HEK293T (cell line): ENCODE data around the gene SFT2D3.

Experiments used
- CTCF ChIA-PET: fragments of 350-600 bp; formaldehyde crosslinking; extraction: SDS; loops from one replicate; lab custom pipeline; 2021; ENCODE audit warnings: antibody characterized with exemption, inconsistent platforms; lab: Yijun Ruan, JAX
- POLR2A ChIA-PET: fragments of 350-600 bp; formaldehyde crosslinking; extraction: SDS; loops from one replicate; lab custom pipeline; 2020; ENCODE audit warnings: antibody characterized with exemption, inconsistent platforms; lab: Yijun Ruan, JAX
- DNase-seq: peaks from one replicate; pipeline ENCODE4 v3.0.0; 2012; ENCODE audit warnings: mixed read lengths; ENCODE audit errors: extremely low spot score
- ARNT ChIP-seq: fragments of 450-650 bp; IDR thresholded peaks from 2 replicates; pipeline ENCODE4 v1.6.1; 2017; ENCODE audit warnings: mild to moderate bottlenecking
- BHLHE40 ChIP-seq: fragments of 450-650 bp; IDR thresholded peaks from 2 replicates; pipeline ENCODE4 v1.6.1; 2016; ENCODE audit warnings: mild to moderate bottlenecking, moderate library complexity, borderline replicate concordance
- CTBP1 ChIP-seq: fragments of 450-650 bp; IDR thresholded peaks from 2 replicates; pipeline ENCODE4 v1.6.1; 2016; ENCODE audit warnings: borderline replicate concordance
- ELF4 ChIP-seq: fragments of 450-650 bp; IDR thresholded peaks from 2 replicates; pipeline ENCODE4 v1.6.1; 2017; ENCODE audit warnings: antibody characterized with exemption
- FOXA1 ChIP-seq: fragments of 450-650 bp; IDR thresholded peaks from 2 replicates; pipeline ENCODE4 v1.6.1; 2016; ENCODE audit warnings: mild to moderate bottlenecking
- FOXK2 ChIP-seq: fragments of 450-650 bp; IDR thresholded peaks from 2 replicates; pipeline ENCODE4 v1.6.1; 2016; ENCODE audit warnings: mild to moderate bottlenecking
- FOXM1 ChIP-seq: fragments of 450-650 bp; IDR thresholded peaks from 2 replicates; pipeline ENCODE4 v1.6.1; 2017; ENCODE audit warnings: mild to moderate bottlenecking, borderline replicate concordance
- HDGF ChIP-seq: fragments of 450-650 bp; IDR thresholded peaks from 2 replicates; pipeline ENCODE4 v1.6.1; 2017; ENCODE audit warnings: antibody characterized with exemption, borderline replicate concordance
- L3MBTL2 ChIP-seq: fragments of 450-650 bp; conservative IDR thresholded peaks from 2 replicates; pipeline ENCODE4 v1.6.1; 2016; ENCODE audit warnings: mild to moderate bottlenecking
- LEF1 ChIP-seq: fragments of 450-650 bp; IDR thresholded peaks from 2 replicates; pipeline ENCODE4 v1.6.1; 2017; ENCODE audit warnings: mild to moderate bottlenecking, borderline replicate concordance
- NFRKB ChIP-seq: fragments of 450-650 bp; IDR thresholded peaks from 2 replicates; pipeline ENCODE4 v1.6.1; 2016; ENCODE audit warnings: mild to moderate bottlenecking, moderate library complexity
- SP1 ChIP-seq: fragments of 450-650 bp; IDR thresholded peaks from 2 replicates; pipeline ENCODE4 v1.6.1; 2017
- SUZ12 ChIP-seq: fragments of 450-650 bp; IDR thresholded peaks from 2 replicates; pipeline ENCODE4 v1.6.1; 2016; ENCODE audit warnings: mild to moderate bottlenecking
- TARDBP ChIP-seq: fragments of 450-650 bp; IDR thresholded peaks from 2 replicates; pipeline ENCODE4 v1.6.1; 2016
- ZNF384 ChIP-seq: fragments of 450-650 bp; IDR thresholded peaks from 2 replicates; pipeline ENCODE4 v1.6.1; 2016
- TF ChIP-seq, protein P1 (sequence below): fragments of 450-650 bp; IDR thresholded peaks from 2 replicates; pipeline ENCODE4 v1.6.1; 2016

SFT2D3 gene

DNA sequence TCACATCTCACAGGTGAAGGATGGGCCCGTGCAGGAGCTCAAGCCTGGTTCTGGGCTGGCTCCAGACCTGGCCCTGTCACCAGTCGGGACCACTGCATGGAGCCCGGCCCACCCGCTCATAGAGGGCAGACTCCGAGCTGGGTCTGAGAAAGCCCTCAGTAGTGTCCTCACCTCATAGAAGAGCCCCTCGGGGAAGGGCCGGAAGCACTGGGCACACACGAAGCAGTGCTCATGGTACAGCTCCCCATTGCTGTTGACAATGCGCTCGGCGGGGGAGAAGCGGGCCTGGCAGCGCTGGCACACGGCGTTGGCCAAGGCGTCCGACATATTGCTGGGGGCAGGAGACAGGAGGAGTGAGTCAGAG is 44.1 kb upstream of the SFT2D3 start:
- ChIA-PET CTCF (no interaction called here), POLR2A (no interaction called here)
- TF ChIP-seq SUZ12 (no peak), ARNT (no peak), ZNF384 (no peak), CTBP1 (no peak), SP1 (no peak), NFRKB (no peak), FOXM1 (no peak), FOXA1 (no peak), L3MBTL2 (no peak), BHLHE40 (no peak), LEF1 (no peak), ELF4 (no peak), HDGF (no peak), FOXK2 (no peak), TARDBP (no peak)
- TF ChIP-seq, protein P1, sequence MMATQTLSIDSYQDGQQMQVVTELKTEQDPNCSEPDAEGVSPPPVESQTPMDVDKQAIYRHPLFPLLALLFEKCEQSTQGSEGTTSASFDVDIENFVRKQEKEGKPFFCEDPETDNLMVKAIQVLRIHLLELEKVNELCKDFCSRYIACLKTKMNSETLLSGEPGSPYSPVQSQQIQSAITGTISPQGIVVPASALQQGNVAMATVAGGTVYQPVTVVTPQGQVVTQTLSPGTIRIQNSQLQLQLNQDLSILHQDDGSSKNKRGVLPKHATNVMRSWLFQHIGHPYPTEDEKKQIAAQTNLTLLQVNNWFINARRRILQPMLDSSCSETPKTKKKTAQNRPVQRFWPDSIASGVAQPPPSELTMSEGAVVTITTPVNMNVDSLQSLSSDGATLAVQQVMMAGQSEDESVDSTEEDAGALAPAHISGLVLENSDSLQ: no peak
- DNase-seq: no peak

DNA sequence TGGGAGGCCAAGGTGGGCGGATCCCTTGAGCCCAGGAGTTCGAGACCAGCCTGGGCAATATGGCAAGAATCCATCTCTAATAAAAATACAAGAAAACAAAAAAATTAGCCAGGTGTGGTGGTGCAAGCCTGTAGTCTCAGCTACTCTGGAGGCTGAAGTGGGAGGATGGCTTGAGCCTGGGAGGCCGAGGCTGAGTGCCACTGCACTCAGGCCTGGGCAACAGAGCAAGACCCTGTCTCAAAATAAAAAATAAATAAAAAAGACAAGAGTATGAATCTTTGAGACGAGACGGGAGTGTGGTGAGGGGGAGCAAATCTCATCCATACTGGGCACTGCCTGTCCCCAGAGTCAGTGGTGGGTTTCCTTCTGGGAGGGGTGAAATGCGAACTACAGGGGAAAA is 43.2 kb upstream of the SFT2D3 start:
- no peak for DNase-seq
- ChIA-PET POLR2A (no interaction called here), CTCF (no interaction called here)
- TF ChIP-seq BHLHE40: no peak
- no peak for TF ChIP-seq ZNF384
- TF ChIP-seq CTBP1: no peak
- no peak for TF ChIP-seq SUZ12
- no peak for TF ChIP-seq SP1
- no peak for TF ChIP-seq TARDBP
- no peak for TF ChIP-seq L3MBTL2
- no peak for TF ChIP-seq ARNT
- TF ChIP-seq, protein P1: no peak
- no peak for TF ChIP-seq FOXM1
- TF ChIP-seq FOXA1: no peak
- no peak for TF ChIP-seq NFRKB
- no peak for TF ChIP-seq ELF4
- TF ChIP-seq FOXK2: no peak
- no peak for TF ChIP-seq HDGF
- no peak for TF ChIP-seq LEF1

DNA sequence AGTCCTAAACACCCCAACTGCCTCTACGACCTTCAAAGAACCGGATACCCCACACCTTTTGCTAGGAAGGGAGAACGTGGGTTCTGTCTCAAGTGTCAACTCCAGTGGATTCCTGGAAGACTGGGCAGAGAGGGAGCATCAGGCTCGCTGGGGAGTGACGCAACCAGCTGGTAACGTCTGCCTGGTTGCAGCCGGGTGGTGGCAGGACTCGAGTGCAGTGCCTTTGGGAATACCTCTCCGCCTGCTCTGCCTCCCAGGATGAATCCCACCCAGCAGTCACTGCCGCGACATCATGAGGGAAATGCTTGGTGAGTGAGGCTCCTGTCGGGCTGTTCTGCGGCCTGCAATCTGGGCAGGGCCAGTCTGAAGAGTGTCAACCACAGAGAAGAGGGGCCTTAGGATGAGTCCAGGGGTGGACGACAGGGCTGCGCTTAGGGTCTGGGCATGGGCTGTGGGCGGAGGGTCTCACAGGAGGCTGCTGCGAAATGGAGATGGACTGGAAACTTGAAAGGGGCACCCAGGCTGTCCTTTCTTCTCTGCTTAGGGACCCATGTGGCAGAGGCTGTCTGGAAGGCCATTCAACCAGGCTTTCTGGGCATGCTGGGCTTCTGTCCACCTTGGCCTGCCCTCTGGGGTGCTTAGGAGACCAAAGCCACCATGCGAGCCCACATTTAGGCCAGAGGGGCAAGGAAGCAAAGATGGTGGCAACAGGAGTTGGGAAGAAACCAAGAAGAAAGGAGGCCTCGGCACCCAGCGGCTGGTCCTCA is 42.5 kb upstream of the SFT2D3 start:
- ChIA-PET CTCF (no interaction called here), POLR2A (no interaction called here)
- TF ChIP-seq ARNT (no peak), FOXM1 (no peak), TARDBP (no peak), FOXA1 (no peak), L3MBTL2 (no peak), HDGF (no peak), SUZ12 (no peak), ZNF384 (no peak), ELF4 (no peak), LEF1 (no peak), FOXK2 (no peak), SP1 (no peak), BHLHE40 (no peak), NFRKB (no peak), CTBP1 (no peak)
- TF ChIP-seq, protein P1: no peak
- no peak for DNase-seq

DNA sequence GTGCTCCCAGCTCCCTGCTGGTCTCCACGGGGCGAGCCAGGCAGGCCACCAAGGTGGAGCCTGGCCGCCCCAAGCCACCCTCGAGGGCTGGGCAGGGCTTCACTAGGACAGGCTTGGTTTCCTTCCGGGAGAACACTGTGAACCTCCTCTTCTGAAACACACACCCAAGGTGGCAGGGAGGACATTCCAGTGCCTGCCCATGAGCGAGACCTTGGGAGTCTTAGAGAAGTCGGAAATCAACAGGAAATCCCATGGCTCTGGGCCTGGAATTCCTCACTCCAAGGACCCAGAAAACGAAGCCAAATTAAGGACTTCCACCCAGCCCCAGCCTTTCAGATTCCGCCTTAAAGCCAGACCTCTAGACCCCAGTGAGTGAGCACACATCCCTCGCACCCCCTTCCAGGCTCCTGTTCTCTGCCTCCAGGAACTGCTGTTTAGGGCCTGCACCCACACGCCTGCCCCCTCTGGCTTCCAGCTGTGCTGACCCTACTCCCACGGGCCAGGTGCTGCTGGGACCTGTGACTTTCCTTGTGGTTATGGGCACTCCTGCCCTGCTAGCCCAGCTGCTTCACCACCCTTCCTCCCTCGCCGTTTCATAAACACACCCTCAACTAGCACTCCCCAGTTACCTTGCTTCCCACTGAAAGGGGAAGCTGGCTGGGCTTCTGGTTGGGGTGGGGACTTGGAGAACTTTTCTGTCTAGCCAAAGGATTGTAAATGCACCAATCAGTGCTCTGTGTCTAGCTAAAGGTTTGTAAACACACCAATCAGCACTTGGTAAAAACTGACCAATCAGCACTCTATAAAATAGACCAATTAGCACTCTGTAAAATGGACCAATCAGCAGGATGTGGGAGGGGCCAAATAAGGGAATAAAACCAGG is 41.6 kb upstream of the SFT2D3 start:
- ChIA-PET POLR2A (no interaction called here), CTCF (interaction anchor here (1.0 kb wide), 1 partner anchor 10 kb away, joined by 3 read pairs; no protein-coding TSS in a partner anchor)
- TF ChIP-seq ARNT (no peak), FOXA1 (no peak), LEF1 (no peak), HDGF (no peak)
- DNase-seq: no peak

DNA sequence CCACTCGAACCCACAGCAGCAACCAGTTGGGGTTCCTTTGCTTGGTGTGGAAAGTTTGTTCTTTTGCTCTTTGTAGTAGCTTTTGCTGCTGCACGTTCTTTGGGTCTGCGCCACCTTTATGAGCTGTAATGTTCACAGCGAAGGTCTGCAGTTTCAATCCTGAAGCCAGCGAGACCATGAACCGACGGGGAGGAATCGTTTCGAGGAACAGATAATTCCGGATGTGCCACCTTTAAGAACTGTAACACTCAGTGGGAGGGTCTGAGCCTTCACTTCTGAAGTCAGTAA is 41.1 kb upstream of the SFT2D3 start:
- TF ChIP-seq ZNF384 (no peak), SP1 (no peak), ARNT (no peak), CTBP1 (no peak), BHLHE40 (no peak), FOXA1 (no peak), L3MBTL2 (no peak), TARDBP (no peak), LEF1 (no peak), FOXK2 (no peak)
- TF ChIP-seq, protein P1: no peak
- CTCF ChIA-PET: interaction anchor here (1.0 kb wide), 1 partner anchor 10 kb away, joined by 3 read pairs; no protein-coding TSS in a partner anchor
- POLR2A ChIA-PET: no interaction called here
- no peak for DNase-seq
